Measurements from ENCODE around the gene NME4. TPM values are rescaled to one million over a fixed set of nuclear protein-coding genes. Genes with fewer than 3 reads are reported as not detected.

NME4 gene
- total RNA-seq, 4 donors from 2014 or later: 31.7 to 65.0 (median 59.7) TPM

- intact Hi-C loops (cut with DNase I): no loop called here
- 87 to 92% methylated on average over 7 of the region's 7 CpGs for WGBS, 2 donors
Observed at GRCh38 chr16:392450-393030, 4.5 kb upstream of the NME4 start.

GRCh38 chr16:396199-396598 lies 800 bp upstream of the NME4 start:
- Histone ChIP-seq H3K4me3 (replicated peaks in 1 of 3) (no peak overlapping the region), H3K4me1 (peaks cover 0 to 5% of the 10 kb centered on the region in 2 donors), H3K27me3 (no peaks in the 10 kb centered on the region), H3K36me3 (no peaks in the 10 kb centered on the region), H3K9me3 (no peaks in the 10 kb centered on the region), H3K27ac (peak overlapping the region; percentile 9 to 34 (median 15))
- intact Hi-C loops (cut with DNase I): no loop called here
- TF ChIP-seq CTCF (IDR thresholded peaks at IDR 0.05): no peak
- no peak for TF ChIP-seq POLR2A (IDR thresholded peaks at IDR 0.05)
- 33 to 42% methylated on average over 3 of the region's 3 CpGs for WGBS, 2 donors
- no peak for DNase-seq

More at GRCh38 chr16:392450-393030, 4.5 kb upstream of the NME4 start:
- H3K27me3 ChIP-seq: no peaks in the 10 kb centered on the region
- no peak overlapping the region for H3K27ac ChIP-seq
- TF ChIP-seq POLR2A (IDR thresholded peaks at IDR 0.05) (no peak), CTCF (IDR thresholded peaks at IDR 0.05) (no peak)
- no peaks in the 10 kb centered on the region for H3K9me3 ChIP-seq
- H3K4me3 ChIP-seq (replicated peaks in 1 of 3): no peak overlapping the region
- H3K4me1 ChIP-seq: peaks cover 0 to 3% of the 10 kb centered on the region in 2 donors
- DNase-seq: no peak
- H3K36me3 ChIP-seq: no peaks in the 10 kb centered on the region

- Histone ChIP-seq H3K36me3 (no peaks in the 10 kb centered on the region), H3K4me3 (replicated peaks in 1 of 3) (peak overlapping the region in 1 of 3 donors; percentile 51), H3K27me3 (no peaks in the 10 kb centered on the region), H3K9me3 (no peaks in the 10 kb centered on the region), H3K4me1 (peaks cover 0 to 5% of the 10 kb centered on the region in 2 donors), H3K27ac (peak overlapping the region; percentile 9 to 34 (median 15))
- peak; percentile 50 to 53 for DNase-seq
- intact Hi-C loops (cut with DNase I): no loop called here
- 4 to 5% methylated on average over 18 to 22 of the region's 22 CpGs for WGBS, 2 donors
- TF ChIP-seq CTCF (IDR thresholded peaks at IDR 0.05): no peak
- no peak for TF ChIP-seq POLR2A (IDR thresholded peaks at IDR 0.05)
Observed at GRCh38 chr16:396605-397004, 394 bp upstream of the NME4 start.

- DNase-seq: peak; percentile 85 to 88
- H3K9me3 ChIP-seq: no peaks in the 10 kb centered on the region
- 41 to 54% methylated on average over 10 to 14 of the region's 29 CpGs for WGBS, 2 donors
- peak overlapping the region in 1 of 3 donors; percentile 51 for H3K4me3 ChIP-seq (replicated peaks in 1 of 3)
- H3K36me3 ChIP-seq: no peaks in the 10 kb centered on the region
- H3K27ac ChIP-seq: peak overlapping the region; percentile 25 to 61 (median 49)
- H3K4me1 ChIP-seq: peaks cover 5% of the 10 kb centered on the region in 2 donors
- intact Hi-C loops (cut with DNase I): no loop called here
- no peaks in the 10 kb centered on the region for H3K27me3 ChIP-seq
- TF ChIP-seq POLR2A (IDR thresholded peaks at IDR 0.05) (no peak), CTCF (IDR thresholded peaks at IDR 0.05) (peak; percentile 13 to 56 (median 44))
Observed at GRCh38 chr16:397736-398332, 835 bp downstream of the NME4 start.

Data from thyroid gland (tissue), 4 donors.